ENCODE data around the gene CPNE2.

DNA sequence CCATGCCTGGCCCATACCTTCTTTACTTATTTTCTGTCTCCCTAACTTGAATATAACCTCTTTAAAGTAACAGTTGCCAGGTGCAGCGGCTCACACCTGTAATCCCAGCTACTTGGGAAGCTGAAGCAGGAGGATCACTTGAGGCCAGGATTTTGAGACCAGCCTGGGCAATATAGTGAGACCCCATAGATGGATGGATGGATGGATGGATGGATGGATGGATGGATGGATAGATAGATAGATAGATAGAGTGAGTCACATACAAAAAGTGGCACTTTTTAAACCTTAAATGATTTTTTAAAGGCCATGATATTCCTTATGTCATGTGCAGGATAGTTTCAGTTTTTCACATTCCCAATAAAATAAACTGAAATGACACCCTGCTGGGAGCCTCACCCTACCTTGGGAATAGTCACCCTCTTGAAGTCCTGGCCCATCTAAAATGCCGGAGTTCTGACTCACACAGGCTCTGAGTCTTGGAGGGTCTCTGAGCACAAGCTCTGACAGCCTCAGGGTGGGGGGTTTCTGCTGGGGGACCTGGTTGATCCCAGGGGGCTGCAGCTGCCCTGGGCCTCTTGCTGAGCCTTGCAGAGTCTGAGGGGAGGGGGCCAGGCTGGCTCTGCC lies 26.2 kb downstream of the CPNE2 start:
- TF ChIP-seq CTCF (IDR thresholded peaks at IDR 0.05; ENCODE audit: borderline replicate concordance, extremely low read depth, low read length, poor library complexity, severe bottlenecking) (no peak), EZH2 (IDR thresholded peaks at IDR 0.05; ENCODE audit: borderline replicate concordance, low read depth, low read length, severe bottlenecking) (no peak)

Measured in DND-41 (cell line).